ENCODE measurements around the gene SPATA17.

Gene SPATA17

DNA sequence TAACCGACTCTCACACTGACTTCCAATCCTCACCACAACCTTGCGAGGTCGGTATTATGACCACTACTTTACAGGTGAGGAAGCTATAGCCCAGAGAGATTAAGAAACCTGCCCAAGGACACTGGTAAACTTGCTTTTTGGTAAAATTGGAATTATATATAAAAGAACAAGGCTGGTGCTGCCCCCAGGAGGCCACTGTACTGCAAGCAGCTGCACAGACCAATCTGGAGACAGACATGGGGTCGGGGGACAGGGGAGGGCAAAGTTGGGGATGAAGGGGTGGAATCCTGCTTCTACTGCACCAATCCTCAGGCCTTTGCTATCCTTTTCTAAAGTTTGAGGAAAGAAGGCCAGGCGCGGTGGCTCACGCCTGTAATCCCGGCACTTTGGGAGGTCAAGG is 280.8 kb downstream of the SPATA17 start:
- DNase-seq (ENCODE audit: low spot score) = no peak

DNA sequence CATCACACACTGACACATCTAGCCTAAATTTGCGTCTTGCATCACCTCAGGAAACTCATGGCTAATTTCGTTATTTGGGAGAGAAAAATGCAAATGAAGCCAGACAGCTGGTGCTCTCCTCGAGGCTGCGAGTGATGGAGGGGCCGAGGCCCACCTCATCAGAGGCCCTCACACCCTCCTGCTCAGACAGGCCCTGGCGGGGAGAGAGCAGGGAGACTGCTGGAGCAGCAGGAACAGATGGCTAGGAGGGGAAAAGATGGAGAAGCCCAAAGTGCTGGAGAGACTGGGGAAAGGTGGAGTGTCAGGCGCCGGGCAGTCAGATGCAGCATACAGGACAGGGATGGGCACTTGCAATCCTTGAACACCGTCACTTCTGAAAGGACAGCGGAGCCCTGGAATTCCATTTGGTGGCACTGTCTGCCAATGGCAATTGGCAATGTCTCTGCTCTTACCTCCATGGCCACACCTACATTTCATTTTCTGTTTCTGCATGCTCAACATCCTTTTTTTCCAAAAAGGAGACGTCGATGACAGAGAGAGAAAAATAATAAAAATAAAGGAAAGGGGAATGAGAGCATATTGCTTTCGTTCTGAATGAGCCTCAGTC is 286.2 kb downstream of the SPATA17 start:
- no peak for DNase-seq (ENCODE audit: low spot score)

DNA sequence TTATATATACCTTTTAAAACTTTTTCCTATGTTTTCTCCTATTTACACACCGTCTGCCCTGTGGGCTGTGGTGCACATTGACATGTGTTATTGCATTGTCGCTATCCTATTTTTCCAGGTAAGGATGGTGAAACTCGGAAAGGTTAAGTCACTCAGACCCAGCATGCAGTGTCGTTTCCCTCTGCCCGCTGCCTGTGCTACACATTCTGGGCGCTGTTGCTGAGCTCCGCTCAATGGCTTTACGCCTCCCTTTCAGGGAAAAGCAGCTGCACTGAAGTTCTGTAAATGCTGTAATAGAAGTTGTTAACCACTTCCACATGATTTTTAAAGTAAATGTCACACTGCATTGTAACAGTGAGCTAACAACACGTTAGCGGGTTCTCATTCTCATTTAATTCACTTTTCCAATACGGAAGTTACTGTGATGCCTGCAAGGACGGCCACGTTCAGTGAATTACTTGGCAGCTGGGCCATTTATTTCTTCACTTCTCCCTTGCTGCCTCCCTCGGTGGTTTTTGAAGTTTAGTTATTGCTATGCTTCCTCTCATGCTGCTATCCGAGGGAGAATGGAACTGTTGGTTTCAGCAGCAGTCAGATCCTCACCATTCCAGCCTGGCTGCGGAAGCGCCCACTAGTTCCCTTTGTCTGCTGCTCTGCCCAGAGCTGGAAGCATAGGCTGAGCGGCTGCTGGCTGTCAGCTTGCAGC is 288.7 kb downstream of the SPATA17 start:
- no peak for DNase-seq (ENCODE audit: low spot score)

Data from kidney capillary endothelial cell (primary cell).